Upper lobe of left lung (tissue), 4 donors: Measurements from ENCODE around the gene MAMDC2.

Source experiments
- CTCF ChIP-seq, 6 experiments: fragments of 450-650 bp in 4 of 6; fragments of 200-600 bp in 2 of 6; sonication (generic) in 2 of 6; IDR thresholded peaks; one replicate each; pipeline ENCODE4 v1.5.1; 2016 to 2019; ENCODE audit warnings: antibody characterized with exemption in 6 of 6
- EP300 ChIP-seq, 4 donors: sonication (generic); formaldehyde crosslinking; IDR thresholded peaks; one replicate each; pipeline ENCODE4 v1.5.1; 2017; ENCODE audit warnings: antibody characterized with exemption in 4 of 4, control low read depth in 2 of 4

GRCh38 chr9:70020991-70021571, 22.6 kb upstream of the MAMDC2 start:
- TF ChIP-seq CTCF (IDR thresholded peaks at IDR 0.05) (no peak), EP300 (IDR thresholded peaks at IDR 0.05) (no peak)
